NCI-H2107 treated with DMSO at 0.1 percent for 48 hours (cell line): ENCODE results near the gene DIAPH2.
"Not testable (repeated sequence)": the region's sequence is repeated elsewhere in the genome, so short reads cannot be mapped to it uniquely, and the experiment has no call there.

Experiments used
- DNase-seq: peaks from one replicate; lab custom pipeline; 2025; ENCODE audit not compliant: unreplicated experiment; lab: John Stamatoyannopoulos, UW

DIAPH2 gene

GRCh38 chrX:96807318-96807717, 122.7 kb downstream of the DIAPH2 start:
- DNase-seq = no peak

- no peak for DNase-seq
Observed at GRCh38 chrX:96820935-96821334, 136.3 kb downstream of the DIAPH2 start.

- no peak for DNase-seq
Observed at GRCh38 chrX:96824166-96824565, 139.5 kb downstream of the DIAPH2 start.

GRCh38 chrX:96833333-96833732, 148.7 kb downstream of the DIAPH2 start:
- DNase-seq = no peak

- DNase-seq = no peak
Observed at GRCh38 chrX:96834137-96834536, 149.5 kb downstream of the DIAPH2 start.

GRCh38 chrX:96835660-96836289, 151.1 kb downstream of the DIAPH2 start:
- no peak for DNase-seq

GRCh38 chrX:96837808-96838207, 153.2 kb downstream of the DIAPH2 start:
- no peak for DNase-seq

- DNase-seq = no peak
Observed at GRCh38 chrX:96838537-96838936, 153.9 kb downstream of the DIAPH2 start.

GRCh38 chrX:96841325-96841724, 156.7 kb downstream of the DIAPH2 start:
- no peak for DNase-seq

- not testable (repeated sequence) for DNase-seq
Observed at GRCh38 chrX:96841866-96842265, 157.2 kb downstream of the DIAPH2 start.

- DNase-seq = no peak
Observed at GRCh38 chrX:96843566-96843965, 158.9 kb downstream of the DIAPH2 start.

- DNase-seq = no peak
Observed at GRCh38 chrX:96846841-96847240, 162.2 kb downstream of the DIAPH2 start.

- DNase-seq = not testable (repeated sequence)
Observed at GRCh38 chrX:96859422-96859821, 174.8 kb downstream of the DIAPH2 start.

GRCh38 chrX:96861218-96861617, 176.6 kb downstream of the DIAPH2 start:
- no peak for DNase-seq

GRCh38 chrX:96861661-96862060, 177.0 kb downstream of the DIAPH2 start:
- no peak for DNase-seq

GRCh38 chrX:96883608-96884007, 199.0 kb downstream of the DIAPH2 start, which contains the start of gene RPA4:
TSS of gene RPA4 (plus strand) at chrX:96883908. CDS start at chrX:96884311, 403 bp downstream.
- no peak for DNase-seq

GRCh38 chrX:96884027-96884426, 199.4 kb downstream of the DIAPH2 start:
- DNase-seq = no peak

GRCh38 chrX:96889726-96890125, 205.1 kb downstream of the DIAPH2 start:
- no peak for DNase-seq

- no peak for DNase-seq
Observed at GRCh38 chrX:96906741-96907140, 222.1 kb downstream of the DIAPH2 start.

GRCh38 chrX:96907516-96908272, 223.1 kb downstream of the DIAPH2 start:
- no peak for DNase-seq

- DNase-seq = no peak
Observed at GRCh38 chrX:96909291-96909690, 224.6 kb downstream of the DIAPH2 start.

- no peak for DNase-seq
Observed at GRCh38 chrX:96918864-96919263, 234.2 kb downstream of the DIAPH2 start.

- DNase-seq = no peak
Observed at GRCh38 chrX:96919672-96920071, 235.0 kb downstream of the DIAPH2 start.
